IPS-18c (cell line): ENCODE results near the gene P4HA1.
"Not testable (repeated sequence)": the region's sequence is repeated elsewhere in the genome, so short reads cannot be mapped to it uniquely, and the experiment has no call there.

ENCODE experiments used
- H3K4me3 ChIP-seq: 2 replicates; pipeline ENCODE4 v1.7.0; 2013; ENCODE audit warnings: low read depth, mild to moderate bottlenecking, low read length, moderate library complexity; ENCODE audit not compliant: insufficient read depth
- H3K9me3 ChIP-seq: one replicate; pipeline ENCODE4 v1.6.1; 2013; ENCODE audit warnings: mild to moderate bottlenecking, low read length, moderate library complexity; ENCODE audit not compliant: control insufficient read depth, insufficient read depth

Gene P4HA1

DNA sequence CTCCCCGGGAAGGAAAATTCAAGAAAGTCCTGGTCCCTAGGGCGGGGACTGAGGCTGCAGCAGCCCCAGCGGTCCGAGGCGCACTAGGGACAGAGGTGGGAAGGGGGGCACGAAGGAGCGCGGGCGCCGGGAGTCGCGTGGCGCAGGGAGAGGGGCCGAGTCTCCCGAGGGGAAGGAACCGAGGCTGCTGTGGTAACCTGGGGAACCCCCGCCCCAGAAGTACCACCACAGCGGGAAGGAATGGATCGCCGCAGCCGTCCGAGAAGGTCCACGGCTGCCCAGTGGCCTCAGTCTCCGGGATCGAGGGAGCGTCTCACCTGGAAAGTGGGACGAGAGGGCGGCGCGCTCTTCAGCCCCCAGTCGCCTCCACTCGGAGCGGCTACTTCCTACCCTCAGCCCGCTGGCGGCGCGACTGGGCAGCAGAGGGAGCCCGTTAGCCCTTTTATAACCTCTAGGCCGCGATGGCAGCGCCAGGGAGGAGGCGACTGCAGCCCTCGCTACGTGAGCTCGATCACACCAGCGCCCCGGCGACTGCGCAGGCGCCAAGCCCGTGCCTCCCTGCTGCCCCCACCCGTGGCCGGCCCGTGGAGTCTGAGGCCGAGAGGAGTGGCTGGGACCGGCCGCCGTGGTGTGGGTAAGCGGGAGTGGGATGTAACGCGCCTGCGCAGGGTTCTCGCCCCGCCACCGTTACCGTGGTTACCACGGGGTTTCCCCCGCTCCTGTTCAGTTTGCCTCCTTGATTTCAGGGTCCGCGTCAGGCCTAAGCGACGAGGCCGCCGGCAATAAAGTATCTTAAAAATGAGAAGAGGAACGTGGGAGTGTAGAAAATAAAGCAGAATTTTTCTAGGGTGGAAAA, at the start of gene P4HA1:
Gene P4HA1, minus strand, starts transcription at position 418 of the 856 bp plus-strand sequence. CDS start 21,983 bp downstream, outside the sequence.
- H3K9me3 ChIP-seq, result no peaks in the 10 kb centered on the region
- peak within 1 kb of the TSS; percentile 94 for H3K4me3 ChIP-seq

DNA sequence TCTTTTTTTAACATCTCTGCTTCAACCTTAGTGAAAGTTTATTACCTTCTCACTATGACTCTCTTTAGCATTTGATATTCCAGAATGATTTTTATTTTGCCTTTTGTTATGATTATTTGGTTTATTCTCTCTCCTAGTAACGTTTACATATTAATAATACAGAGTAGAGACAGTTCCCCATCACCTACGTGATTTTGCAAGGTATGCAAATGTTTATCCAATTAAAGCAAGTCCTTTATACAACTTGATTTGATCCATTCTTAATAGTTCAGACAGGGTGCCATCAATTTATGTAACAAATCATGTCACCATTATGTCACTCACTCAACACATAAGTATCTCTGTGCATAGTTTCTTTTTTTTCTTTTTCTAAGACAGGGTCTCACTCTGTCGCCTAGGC, 44.9 kb upstream of the P4HA1 start:
- no peak overlapping the region for H3K4me3 ChIP-seq

DNA sequence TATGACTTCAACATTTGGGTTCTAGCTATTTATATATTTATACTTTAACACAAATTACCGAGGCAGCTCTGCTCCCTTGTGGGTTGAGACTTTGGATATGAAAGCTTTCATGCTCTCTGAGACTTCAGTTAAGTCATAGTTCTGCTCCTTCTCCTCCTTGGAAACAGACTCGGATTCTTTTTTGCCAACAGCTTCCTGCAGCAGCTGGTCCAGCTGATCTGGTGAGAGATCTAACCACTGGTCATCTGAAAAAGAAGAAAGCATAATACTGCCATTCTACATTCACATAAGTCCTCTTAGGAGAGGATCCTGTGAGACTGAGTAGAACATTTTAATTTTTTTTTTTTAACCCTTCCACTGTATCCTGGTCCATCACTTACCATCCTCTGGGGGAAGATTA, 42.6 kb upstream of the P4HA1 start:
- no peak overlapping the region for H3K4me3 ChIP-seq
- H3K9me3 ChIP-seq, result no peaks in the 10 kb centered on the region

More for the DNA sequence above, 44.9 kb upstream of the P4HA1 start:
- no peaks in the 10 kb centered on the region for H3K9me3 ChIP-seq

DNA sequence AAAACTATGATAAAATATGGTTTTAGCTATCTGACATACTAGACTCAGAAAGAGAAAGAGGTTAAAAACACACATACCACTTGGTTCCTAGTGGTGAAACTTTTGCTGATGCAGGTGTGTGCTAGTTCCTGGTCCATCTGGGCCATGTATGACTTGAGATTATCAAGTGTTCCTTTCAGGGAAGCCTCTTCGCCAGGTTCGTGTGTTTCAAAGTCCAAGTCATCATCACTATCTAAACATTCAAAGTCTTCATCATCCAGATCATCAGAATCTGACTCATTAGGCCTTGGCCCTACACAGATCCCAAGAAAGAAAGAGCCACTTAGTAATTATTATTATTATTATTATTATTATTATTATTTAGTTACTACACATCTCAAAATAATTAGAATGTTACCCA, 40.0 kb upstream of the P4HA1 start:
- H3K9me3 ChIP-seq, result no peaks in the 10 kb centered on the region
- H3K4me3 ChIP-seq, result no peak overlapping the region

DNA sequence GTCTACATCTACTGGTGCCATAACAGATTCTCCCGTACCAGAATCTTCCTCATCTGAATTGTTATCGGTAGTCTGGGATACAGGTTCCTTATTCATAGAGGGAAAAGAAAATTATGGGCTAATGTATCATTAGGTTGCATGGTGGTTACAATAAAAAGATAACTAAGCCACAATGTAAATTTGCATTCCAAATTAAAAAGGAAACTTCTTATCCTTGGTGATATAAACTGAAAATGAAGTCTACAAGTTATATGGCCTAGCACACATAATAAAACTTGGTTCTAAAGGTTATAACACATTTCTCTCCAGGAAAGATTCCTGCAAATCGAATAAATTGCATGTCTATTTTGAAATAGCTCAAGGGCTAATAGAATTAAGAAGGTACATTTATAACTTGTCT, 38.1 kb upstream of the P4HA1 start:
- H3K4me3 ChIP-seq, result no peak overlapping the region

DNA sequence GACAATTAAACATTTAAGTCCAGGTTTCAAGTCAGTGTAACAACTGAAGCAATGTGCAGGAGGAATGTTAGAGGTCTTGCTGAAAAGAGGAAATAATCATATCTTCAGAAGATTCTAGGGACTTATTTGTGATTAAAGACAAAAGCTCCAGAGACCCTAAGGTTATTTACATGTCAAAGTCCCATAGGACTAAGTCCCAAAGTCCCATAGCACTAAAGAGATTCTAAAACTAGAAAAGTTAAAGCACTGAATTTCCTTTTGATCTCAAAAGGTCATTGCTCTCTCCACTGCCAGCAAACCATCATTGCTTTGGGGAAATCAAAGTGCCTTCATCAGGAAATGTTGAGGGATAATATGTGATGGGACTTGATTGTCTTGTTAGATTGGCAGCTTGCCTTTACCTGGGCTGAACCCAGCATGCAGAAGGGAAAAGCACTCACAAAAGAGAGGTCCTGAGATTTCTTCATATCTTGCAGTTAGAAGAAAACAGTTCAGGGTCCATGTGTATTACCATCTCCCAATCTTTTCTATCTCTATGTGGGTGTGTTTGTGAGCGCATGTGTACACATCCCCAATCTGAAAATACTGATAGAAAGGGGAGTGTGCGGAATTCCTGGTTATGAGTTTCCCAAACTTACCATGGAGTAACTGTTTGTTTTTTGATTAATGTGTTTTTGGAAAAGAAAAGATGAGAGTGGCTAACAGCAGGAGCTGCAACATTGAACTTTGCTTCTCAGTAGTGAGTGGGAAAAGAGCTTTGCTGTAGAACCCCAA, 35.4 kb upstream of the P4HA1 start:
- Histone ChIP-seq H3K9me3 (no peaks in the 10 kb centered on the region), H3K4me3 (no peak overlapping the region)

More for the DNA sequence above, 38.1 kb upstream of the P4HA1 start:
- H3K9me3 ChIP-seq, result no peaks in the 10 kb centered on the region

DNA sequence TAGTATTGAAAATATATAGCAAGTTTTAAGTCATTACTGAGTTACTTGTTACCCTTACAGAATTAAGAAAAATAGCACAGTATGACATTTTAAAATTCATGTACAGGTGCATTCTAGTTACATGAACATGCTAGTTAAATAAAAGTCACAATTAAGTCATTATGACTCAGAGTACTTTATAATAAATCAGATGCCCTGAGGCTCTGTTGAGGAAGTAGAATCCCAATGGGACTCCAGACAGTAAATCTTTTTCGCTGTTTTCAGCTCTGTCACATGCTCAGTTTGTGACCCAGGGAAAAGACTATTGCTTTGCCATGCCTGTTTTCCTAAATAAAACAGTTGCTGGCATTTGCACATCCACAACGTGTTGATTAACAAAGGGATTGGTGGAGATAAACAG, 34.6 kb upstream of the P4HA1 start:
- Histone ChIP-seq H3K9me3 (no peaks in the 10 kb centered on the region), H3K4me3 (no peak overlapping the region)

DNA sequence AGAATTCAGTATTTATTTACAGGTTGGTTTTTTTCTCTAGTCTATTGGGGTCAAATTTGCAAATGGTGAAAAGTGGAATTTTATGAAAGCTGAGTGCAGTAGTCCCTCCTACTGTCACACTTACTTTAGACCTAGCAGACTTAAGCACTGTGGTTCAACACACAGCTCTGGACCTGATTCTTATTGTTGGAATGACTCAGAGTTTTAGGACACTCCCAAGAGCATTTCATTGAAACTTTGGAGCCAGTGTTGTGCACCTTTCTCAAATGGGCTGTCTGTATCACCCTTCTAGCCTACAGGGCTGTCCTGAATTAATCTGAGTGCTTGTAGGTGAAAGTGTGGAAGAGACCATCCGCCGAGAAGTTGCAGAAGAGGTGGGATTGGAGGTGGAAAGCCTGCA, 29.7 kb upstream of the P4HA1 start:
- no peaks in the 10 kb centered on the region for H3K9me3 ChIP-seq
- no peak overlapping the region for H3K4me3 ChIP-seq

DNA sequence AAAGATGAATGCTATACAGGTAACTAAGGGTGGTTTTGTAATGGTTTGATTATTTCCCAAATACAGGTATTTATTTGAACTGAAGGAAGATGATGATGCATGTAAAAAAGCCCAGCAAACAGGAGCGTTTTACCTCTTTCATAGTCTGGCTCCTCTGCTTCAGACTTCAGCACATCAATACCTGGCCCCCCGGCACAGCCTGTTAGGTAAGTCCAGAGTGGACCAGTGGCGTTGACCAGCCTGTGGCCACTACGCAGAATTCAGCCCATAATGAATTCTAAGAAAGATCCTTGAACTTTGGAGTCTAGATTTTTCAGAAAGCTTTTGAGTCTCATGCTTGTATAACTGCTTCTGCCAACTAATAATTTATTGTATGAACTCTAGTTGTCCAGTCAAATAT, 23.3 kb upstream of the P4HA1 start:
- H3K4me3 ChIP-seq, result no peak overlapping the region
- no peaks in the 10 kb centered on the region for H3K9me3 ChIP-seq

DNA sequence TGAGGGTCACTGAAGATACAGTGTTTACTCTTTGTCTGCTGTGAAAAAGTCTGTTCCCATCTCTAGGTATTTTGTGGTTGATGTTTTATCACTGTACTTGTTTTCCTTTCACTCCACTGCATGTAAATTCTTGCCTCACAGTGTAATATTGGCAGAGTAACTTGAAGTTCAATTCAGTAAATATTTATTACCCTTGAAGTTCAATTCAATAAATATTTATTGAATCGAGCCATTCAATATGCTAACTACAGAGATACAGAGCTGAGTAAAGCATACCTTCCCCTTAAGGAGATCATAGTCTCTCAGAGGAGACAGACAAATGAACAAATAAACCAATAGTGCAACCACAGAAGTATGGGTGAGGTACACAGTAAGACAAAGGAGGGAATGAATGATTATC, 22.8 kb upstream of the P4HA1 start:
- H3K4me3 ChIP-seq, result no peak overlapping the region
- H3K9me3 ChIP-seq, result no peaks in the 10 kb centered on the region

DNA sequence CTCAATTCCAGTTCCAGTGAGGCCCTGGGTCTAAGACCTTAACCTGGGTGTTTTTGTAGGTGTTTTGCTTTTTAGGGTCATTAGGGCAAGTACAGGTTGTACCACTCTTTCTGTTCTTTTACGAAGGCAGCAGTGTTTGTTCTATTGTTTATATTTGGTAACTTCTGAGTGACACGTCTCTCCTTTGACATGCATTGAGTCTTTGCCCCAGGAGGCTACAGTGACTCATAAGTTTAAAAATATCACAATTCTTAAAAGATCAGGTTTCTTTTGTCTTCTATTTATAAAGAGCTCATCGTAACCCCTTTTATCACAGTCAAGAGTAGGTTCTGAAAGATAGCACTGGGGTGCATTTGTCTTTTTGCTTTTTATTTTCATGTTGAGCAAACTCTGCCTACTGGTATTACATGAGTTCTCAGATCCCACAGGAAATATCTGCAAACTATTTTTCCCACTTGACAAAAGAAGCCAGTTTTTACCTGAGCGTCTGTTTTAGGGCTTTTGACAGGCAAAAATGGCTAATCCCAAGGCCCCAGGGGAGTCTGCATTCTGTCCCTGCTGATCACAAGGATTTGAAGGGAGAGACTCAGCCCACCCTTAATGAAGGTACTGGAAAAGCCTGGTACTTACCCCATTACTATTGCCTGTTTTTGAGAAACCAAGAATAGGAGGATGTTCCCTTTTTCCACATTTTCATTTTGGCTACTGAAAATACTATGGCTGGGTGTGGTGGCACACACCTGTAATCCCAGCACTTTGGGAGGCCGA, 21.5 kb upstream of the P4HA1 start:
- H3K9me3 ChIP-seq, result no peaks in the 10 kb centered on the region
- no peak overlapping the region for H3K4me3 ChIP-seq

DNA sequence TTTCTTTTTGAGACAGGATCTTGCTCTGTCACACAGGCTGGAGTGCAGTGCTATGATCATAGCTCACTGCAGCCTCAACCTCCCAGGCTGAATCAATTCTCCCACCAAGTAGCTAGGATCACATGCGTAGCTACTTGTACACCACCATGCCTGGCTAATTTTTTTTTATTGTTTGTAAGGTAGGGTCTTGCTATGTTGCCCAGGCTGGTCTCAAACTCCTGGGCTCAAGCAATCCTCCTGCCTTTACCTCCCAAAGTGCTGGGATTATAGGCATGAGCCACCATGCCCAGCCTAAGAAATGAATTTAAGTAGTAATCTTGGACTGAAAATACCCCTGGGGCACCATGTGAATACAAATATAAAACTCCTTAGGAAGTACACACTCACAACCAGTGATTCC, 19.4 kb upstream of the P4HA1 start:
- no peaks in the 10 kb centered on the region for H3K9me3 ChIP-seq
- H3K4me3 ChIP-seq, result no peak overlapping the region

DNA sequence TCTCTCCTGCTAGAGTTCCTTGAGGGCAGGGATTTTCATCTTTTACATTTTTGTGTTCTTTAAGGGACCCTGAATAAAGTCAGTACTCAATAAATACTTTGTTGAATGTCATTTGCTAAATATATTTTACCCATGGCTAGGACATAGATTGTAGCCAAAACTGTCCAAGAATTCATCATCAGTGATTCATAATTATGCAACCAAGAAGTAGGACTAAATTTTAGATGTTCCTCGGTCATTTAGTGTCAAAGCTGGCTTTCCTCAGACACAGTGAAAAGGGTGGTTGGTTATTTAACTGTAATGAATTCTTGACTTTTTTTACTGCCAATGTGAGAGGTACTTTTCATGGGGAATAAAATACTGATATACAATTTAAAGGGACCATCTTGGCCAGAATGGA, 16.9 kb upstream of the P4HA1 start:
- Histone ChIP-seq H3K9me3 (no peaks in the 10 kb centered on the region), H3K4me3 (no peak overlapping the region)

DNA sequence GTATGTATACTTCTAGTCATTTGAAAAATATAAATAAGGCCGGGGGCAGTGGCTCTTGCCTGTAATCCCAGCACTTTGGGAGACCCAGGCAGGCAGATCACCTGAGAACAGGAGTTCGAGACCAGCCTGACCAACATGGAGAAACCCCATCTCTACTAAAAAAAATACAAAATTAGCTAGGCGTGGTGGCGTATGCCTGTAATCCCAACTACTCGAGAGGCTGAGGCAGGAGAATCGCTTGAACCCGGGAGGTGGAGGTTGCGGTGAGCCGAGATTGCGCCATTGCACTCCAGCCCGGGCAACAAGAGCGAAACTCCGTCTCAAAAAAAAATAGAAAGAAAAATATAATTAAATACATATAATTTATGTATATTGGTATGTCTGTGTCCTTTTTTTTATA, 15.4 kb upstream of the P4HA1 start:
- not testable (repeated sequence) for H3K9me3 ChIP-seq, H3K4me3 ChIP-seq

DNA sequence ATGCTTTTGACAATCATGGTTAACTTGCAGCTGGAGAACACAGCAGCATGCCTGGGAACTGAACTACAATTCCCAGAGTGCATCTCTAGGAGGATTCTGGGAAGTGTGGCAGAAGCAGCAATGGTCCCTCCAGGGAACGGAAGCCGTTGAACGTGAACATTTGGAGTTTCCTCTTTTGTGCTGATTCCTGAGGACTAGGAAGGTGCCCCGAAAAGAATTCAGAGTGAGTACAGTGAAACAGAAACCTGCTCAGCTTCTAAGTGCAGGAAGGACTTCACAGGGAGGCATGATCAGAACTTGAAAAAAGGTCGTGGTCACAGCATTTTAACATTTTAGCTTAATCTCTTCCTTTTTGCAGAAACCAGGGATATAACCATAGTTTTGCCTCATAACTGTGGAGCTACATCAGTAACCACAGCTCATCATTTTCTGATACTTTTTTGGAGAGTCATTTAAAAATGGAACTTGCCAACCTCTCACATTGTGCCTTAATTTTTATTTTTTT, 13.7 kb upstream of the P4HA1 start, which contains the start of gene NUDT13:
Gene NUDT13, plus strand, starts transcription at position 111 of the 505 bp plus-strand sequence. CDS start 3,911 bp downstream, outside the sequence.
- H3K4me3 ChIP-seq, result peak within 1 kb of the TSS; percentile 56
- no peaks in the 10 kb centered on the region for H3K9me3 ChIP-seq

DNA sequence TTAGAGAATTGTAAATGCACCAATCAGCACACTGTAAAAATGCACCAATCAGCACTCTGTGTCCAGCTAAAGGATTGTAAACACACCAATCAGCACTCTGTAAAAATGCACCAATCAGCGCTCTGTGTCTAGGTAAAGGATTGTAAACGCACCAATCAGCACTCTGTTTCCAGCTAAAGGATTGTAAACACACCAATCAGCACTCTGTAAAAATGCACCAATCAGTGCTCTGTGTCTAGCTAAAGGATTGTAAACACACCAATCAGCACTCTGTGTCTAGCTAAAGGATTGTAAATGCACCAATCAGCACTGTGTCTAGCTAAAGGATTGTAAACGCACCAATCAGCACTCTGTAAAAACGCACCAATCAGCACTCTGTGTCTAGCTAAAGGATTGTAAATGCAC, 12.6 kb upstream of the P4HA1 start:
- H3K4me3 ChIP-seq, H3K9me3 ChIP-seq: not testable (repeated sequence)

DNA sequence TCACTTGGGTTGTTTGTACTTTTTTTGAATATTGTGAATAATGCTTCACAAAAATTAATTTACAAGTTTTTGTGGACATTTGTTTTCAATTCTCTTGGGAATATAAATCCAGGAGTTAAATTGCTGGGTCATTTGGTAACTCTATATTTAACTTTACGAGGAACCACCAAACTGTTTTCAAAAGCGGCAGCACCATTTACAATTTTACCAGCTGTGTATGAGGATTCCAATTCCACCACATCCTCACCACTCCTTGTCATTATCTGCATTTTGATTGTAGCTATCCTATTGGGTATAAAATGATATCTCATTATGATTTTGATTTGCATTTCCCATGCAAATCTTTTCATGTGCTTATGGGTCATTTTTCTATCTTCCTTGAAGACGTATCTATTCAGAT, 9.6 kb upstream of the P4HA1 start:
- H3K9me3 ChIP-seq, result no peaks in the 10 kb centered on the region
- no peak overlapping the region for H3K4me3 ChIP-seq
